Esophagus squamous epithelium (tissue), 5 donors: Measurements from ENCODE around the gene SEC16B. TPM values are rescaled to one million over a fixed set of nuclear protein-coding genes. Genes with fewer than 3 reads are reported as not detected.

Source experiments
- DNase-seq: peaks from one replicate; lab custom pipeline; 2025; lab: John Stamatoyannopoulos, UW
- H3K27ac ChIP-seq, 4 donors: fragments of 200-600 bp; sonication (generic); one replicate each; pipeline ENCODE4 v1.5.1; 2016 to 2019; ENCODE audit warnings: mild to moderate bottlenecking in 1 of 4
- H3K27me3 ChIP-seq, 4 donors: fragments of 200-600 bp; sonication (generic); 1 replicate in 3 of 4; 2 replicates in 1 of 4; pipeline versions ENCODE4 v1.5.1 to v1.6.0; 2017 to 2021; ENCODE audit warnings: antibody characterized with exemption in 1 of 4
- H3K36me3 ChIP-seq, 3 donors: fragments of 200-600 bp; sonication (generic); one replicate each; pipeline ENCODE4 v1.5.1; 2016 to 2019
- H3K4me1 ChIP-seq, 3 donors: fragments of 200-600 bp; sonication (generic); one replicate each; pipeline ENCODE4 v1.5.1; 2017 to 2019
- H3K4me3 ChIP-seq, 4 donors: fragments of 200-600 bp; sonication (generic); 1 replicate in 3 of 4; 2 replicates in 1 of 4; pipeline ENCODE4 v1.5.1; 2016 to 2019; ENCODE audit warnings: mild to moderate bottlenecking in 2 of 4, moderate library complexity in 1 of 4
- H3K9me3 ChIP-seq, 3 donors: fragments of 200-600 bp; sonication (generic); one replicate each; pipeline ENCODE4 v1.5.1; 2016 to 2019
- CTCF ChIP-seq, 6 experiments: fragments of 450-650 bp in 4 of 6; fragments of 200-600 bp in 2 of 6; sonication (generic) in 2 of 6; IDR thresholded peaks; one replicate each; pipeline ENCODE4 v1.5.1; 2016 to 2019; ENCODE audit warnings: antibody characterized with exemption in 6 of 6, mild to moderate bottlenecking in 4 of 6, moderate library complexity in 4 of 6
- POLR2A ChIP-seq, 4 donors: fragments of 450-650 bp; IDR thresholded peaks; one replicate each; pipeline ENCODE4 v1.6.1; 2017; ENCODE audit warnings: antibody characterized with exemption in 4 of 4, mild to moderate bottlenecking in 4 of 4, moderate library complexity in 3 of 4
- WGBS, 2 donors: methylation state at CpG; one replicate each; pipeline ENCODE4 v1.1.5; 2018; 5-methylcytosine and 5-hydroxymethylcytosine counted together
- intact Hi-C: fragments of 100-400 bp; cut with DNase I; formaldehyde crosslinking; loops from one replicate; pipeline ENCODE4 v1.15.0; 2022
- total RNA-seq, 4 donors: library from RNA; depleted of rRNA; stranded (reverse); fragments of >200 nt; gene quantifications; one replicate each; pipeline ENCODE4 v1.1.0, GENCODE V29; 2016
- donor health status: DM: yes; HTN: yes; CAD: no.

The SEC16B gene
- total RNA-seq, 4 donors from 2014 or later, result 0.61 to 2.1 (median 1.3) TPM

- H3K4me1 ChIP-seq, result peaks cover 0 to 38% (median 15%) of the 10 kb centered on the region in 3 donors
- H3K9me3 ChIP-seq, result no peaks in the 10 kb centered on the region
- H3K4me3 ChIP-seq, result peak overlapping the region in 1 of 4 donors; percentile 37
- peak overlapping the region in 3 of 4 donors; percentile 19 to 31 (median 21) for H3K27ac ChIP-seq
- intact Hi-C loops, result no loop called here
- WGBS, 2 donors, result 35 to 50% methylated on average over 2 to 3 of the region's 3 CpGs
- H3K27me3 ChIP-seq, result no peaks in the 10 kb centered on the region
- no peaks in the 10 kb centered on the region for H3K36me3 ChIP-seq
- no peak for DNase-seq
- TF ChIP-seq POLR2A (IDR thresholded peaks at IDR 0.05), result no peak
- TF ChIP-seq CTCF (IDR thresholded peaks at IDR 0.05), result no peak
These were observed 14.3 kb upstream of the SEC16B start for GRCh38 chr1:177984136-177984525.

- Histone ChIP-seq H3K36me3 (no peaks in the 10 kb centered on the region), H3K4me3 (peak overlapping the region in 1 of 4 donors; percentile 37), H3K9me3 (no peaks in the 10 kb centered on the region), H3K4me1 (peaks cover 0 to 38% (median 15%) of the 10 kb centered on the region in 3 donors), H3K27me3 (no peaks in the 10 kb centered on the region), H3K27ac (peak overlapping the region in 3 of 4 donors; percentile 3 to 31 (median 21))
- intact Hi-C loops, result no loop called here
- no peak for DNase-seq
- TF ChIP-seq CTCF (IDR thresholded peaks at IDR 0.05) (no peak), POLR2A (IDR thresholded peaks at IDR 0.05) (no peak)
- 37 to 38% methylated on average over 3 of the region's 3 CpGs for WGBS, 2 donors
These were observed 13.8 kb upstream of the SEC16B start for GRCh38 chr1:177983482-177984135.

- no peak for DNase-seq
- 85 to 90% methylated on average over 5 of the region's 5 CpGs for WGBS, 2 donors
- H3K36me3 ChIP-seq, result no peaks in the 10 kb centered on the region
- peaks cover 0 to 38% (median 15%) of the 10 kb centered on the region in 3 donors for H3K4me1 ChIP-seq
- no peaks in the 10 kb centered on the region for H3K9me3 ChIP-seq
- intact Hi-C loops, result no loop called here
- H3K27ac ChIP-seq, result no peak overlapping the region
- no peaks in the 10 kb centered on the region for H3K27me3 ChIP-seq
- TF ChIP-seq CTCF (IDR thresholded peaks at IDR 0.05) (no peak), POLR2A (IDR thresholded peaks at IDR 0.05) (no peak)
- H3K4me3 ChIP-seq, result no peak overlapping the region
These were observed 13.2 kb upstream of the SEC16B start for GRCh38 chr1:177983077-177983476.

- intact Hi-C loops, result no loop called here
- Histone ChIP-seq H3K27me3 (no peaks in the 10 kb centered on the region), H3K4me1 (peaks cover 0 to 32% (median 12%) of the 10 kb centered on the region in 3 donors), H3K27ac (no peak overlapping the region), H3K36me3 (no peaks in the 10 kb centered on the region), H3K9me3 (no peaks in the 10 kb centered on the region), H3K4me3 (no peak overlapping the region)
- DNase-seq, result no peak
- WGBS, 2 donors, result 64 to 86% methylated on average over 1 of the region's 1 CpG
- TF ChIP-seq CTCF (IDR thresholded peaks at IDR 0.05) (no peak), POLR2A (IDR thresholded peaks at IDR 0.05) (no peak)
These were observed 11.3 kb upstream of the SEC16B start for GRCh38 chr1:177981200-177981599.

- WGBS, 2 donors, result 80 to 82% methylated on average over 1 of the region's 1 CpG
- TF ChIP-seq CTCF (IDR thresholded peaks at IDR 0.05), result no peak
- TF ChIP-seq POLR2A (IDR thresholded peaks at IDR 0.05), result no peak
These were observed 9.4 kb upstream of the SEC16B start for GRCh38 chr1:177979272-177979671.

More at GRCh38 chr1:177979272-177979671, 9.4 kb upstream of the SEC16B start:
- Histone ChIP-seq H3K4me1 (peaks cover 0 to 13% (median 6%) of the 10 kb centered on the region in 3 donors), H3K27me3 (no peaks in the 10 kb centered on the region), H3K27ac (no peak overlapping the region), H3K36me3 (no peaks in the 10 kb centered on the region), H3K9me3 (no peaks in the 10 kb centered on the region), H3K4me3 (no peak overlapping the region)
- intact Hi-C loops, result no loop called here
- DNase-seq, result no peak
